Amniotic epithelial cell (primary cell): ENCODE measurements around the gene NGF.
"Not testable (repeated sequence)": the region's sequence is repeated elsewhere in the genome, so short reads cannot be mapped to it uniquely, and the experiment has no call there.

ENCODE experiments used
- DNase-seq: peaks from one replicate; pipeline ENCODE4 v3.0.0-alpha.2; 2010; ENCODE audit warnings: low read depth

NGF gene

DNA sequence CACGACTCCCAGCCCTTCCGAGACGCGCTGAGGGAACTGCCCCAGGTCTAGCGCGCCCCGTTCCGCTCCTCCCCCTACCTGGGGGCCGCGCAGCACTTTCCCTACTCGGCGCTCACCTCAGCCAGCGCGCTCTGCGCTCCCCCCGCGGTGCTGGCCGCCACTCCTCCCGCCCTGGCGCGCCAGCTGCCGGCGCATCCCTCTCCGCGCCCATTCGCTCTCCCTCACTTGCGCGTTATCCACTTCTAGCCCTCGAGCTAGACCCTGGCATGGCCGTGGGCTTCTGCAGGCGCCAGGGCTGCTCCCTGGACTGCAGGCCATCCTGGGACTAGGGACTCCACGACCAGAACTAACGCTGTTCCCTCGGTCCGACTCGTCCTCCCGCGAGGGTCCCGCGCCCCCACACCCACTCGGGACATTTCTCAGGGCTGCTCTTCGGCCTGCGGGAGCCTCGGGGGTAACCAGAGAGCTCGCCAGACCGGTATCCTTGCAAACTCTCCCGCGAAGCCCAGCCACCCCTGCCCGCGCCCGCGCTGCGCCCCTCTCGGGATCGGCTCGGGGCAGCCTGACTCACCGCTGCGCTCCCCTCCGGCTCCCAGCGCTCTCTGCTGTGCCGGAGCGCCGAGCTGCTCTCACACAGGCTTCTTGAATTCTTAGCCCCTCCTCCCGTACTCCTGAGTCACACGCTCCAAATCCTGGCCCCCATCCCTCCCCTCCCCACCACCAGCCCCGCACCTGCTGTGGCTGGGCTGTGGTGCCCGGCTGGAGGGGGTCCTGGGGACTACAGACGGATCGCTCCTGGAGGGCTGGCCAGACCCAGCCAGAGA lies at the start of gene NGF:
Gene NGF, minus strand, starts transcription at position 617 of the 824 bp plus-strand sequence. CDS start 51,454 bp downstream, outside the sequence.
- DNase-seq = peak; percentile 21

DNA sequence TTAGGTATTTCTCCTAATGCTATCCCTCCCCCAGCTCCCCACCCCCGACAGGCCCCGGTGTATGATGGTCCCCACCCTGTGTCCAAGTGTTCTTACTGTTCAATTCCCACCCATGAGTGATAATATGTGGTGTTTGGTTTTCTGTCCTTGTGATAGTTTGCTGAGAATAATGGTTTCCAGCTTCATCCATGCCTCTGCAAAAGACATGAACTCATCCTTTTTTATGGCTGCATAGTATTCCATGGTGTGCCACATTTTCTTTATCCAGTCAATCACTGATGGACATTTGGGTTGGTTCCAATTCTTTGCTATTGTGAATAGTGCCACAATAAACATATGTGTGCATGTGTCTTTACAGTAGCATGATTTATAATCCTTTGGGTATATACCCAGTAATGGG lies 45.4 kb upstream of the NGF start:
- DNase-seq = not testable (repeated sequence)

DNA sequence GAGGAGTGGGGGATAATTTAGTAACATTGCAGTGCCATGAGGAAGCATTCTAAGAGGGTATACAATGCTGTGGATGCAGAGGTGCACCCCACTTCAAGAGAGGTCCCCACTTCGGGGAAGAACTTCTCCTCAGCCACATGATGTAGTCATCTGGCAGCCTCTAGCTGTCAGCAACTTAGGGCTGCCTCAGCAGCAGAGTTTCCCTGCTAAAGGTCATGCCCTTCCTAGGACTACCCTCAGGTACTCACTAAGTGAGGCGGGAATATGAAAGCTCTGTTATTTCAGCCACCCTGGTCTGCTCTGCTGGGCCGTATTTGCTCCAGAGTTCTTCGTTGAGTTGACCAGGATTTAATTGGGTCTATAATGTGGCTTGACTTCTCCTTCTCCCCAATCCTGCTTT lies 41.9 kb upstream of the NGF start:
- DNase-seq = no peak

DNA sequence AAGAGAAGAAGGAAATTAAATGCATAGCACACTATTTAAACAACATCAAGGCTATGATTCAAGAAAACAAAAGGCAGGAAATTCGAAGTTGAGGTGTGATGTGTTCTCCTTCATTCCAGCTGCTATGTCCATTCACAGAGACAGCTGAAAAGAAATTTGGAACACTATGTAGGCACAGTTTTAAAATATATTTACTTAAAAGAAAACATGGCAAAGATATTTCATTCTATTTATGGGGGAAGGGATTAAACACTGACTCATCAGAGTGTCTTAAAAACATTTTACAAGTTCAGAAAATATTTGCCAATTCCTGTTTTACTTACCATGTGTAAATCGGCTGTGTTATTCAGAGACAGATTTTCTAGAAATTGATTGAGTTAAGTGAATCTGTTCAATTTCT lies 39.4 kb upstream of the NGF start:
- peak; percentile 11 for DNase-seq

DNA sequence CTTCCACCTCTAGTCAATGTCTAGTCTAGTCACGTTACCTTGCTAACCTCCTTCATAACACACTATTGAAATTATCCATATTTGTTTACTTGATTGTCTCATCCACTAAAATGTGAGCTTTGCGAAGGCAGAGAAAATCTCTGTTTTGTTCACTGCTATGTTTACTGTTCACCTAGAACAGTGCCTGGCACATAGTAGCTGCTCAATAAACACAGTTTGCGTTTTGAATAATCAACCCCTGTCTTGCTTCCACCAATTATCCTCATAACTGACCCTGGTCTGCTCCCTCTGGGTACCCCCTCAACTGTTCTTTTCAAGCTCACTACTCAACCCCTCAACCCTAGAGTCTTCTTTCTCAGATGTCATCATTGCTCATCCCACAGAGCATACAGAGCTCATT lies 36.5 kb upstream of the NGF start:
- no peak for DNase-seq

DNA sequence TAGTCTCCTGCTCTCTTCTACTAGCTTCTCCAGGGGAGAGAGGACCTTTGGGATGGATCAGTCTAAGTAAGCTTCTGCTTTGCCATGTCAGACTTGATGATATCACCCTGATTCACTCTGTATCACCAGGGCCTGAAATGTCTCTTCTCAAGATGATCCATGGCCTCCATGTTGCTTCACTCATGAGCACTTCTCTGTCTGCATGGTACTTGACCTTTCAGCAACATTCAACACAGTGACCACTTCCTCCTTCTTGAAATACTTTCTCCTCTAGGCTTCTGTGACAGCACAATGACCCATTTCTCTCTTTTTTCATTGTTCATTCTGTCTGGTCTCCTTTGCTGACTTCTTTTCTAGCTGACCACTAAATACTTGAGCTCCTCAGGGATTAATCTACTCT lies 35.3 kb upstream of the NGF start:
- peak; percentile 94 for DNase-seq

DNA sequence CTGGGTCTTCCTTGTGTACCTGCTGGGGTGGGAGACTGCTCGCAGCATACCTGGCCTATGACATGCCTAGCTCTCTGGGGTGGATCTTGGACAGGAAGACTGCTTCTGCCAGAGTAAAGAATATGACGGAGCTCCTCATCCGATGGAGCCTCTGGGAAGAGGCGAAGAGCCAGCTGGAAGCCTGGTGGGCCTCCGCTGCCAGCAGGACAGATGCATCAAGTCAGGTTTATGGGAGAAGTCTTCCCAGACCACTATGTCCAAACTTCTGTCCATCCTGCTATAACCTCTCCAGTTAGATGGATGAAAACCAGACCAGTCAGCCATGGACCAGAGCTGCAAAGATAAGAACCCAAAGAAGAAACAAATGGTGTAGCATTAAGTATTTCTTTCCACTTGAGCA lies 27.7 kb upstream of the NGF start:
- no peak for DNase-seq

DNA sequence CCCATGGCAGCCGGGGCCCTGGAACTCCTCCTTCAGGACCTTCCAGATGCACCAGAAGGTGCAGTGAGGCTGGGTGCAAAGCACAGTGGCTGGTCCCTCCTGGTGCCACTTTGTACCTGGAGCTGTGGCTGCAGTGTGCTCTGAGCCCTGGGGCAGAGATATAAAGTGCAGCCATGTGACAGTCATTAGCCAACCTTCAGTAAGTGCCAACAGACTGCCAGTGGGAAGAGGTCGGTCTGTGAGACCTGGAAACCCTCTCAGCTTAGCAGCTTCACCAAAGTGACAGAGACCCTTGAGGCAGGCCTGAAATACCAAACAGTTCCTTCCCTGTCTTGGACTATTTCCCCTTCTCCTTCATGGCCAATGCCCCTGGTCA lies 26.7 kb upstream of the NGF start:
- no peak for DNase-seq

DNA sequence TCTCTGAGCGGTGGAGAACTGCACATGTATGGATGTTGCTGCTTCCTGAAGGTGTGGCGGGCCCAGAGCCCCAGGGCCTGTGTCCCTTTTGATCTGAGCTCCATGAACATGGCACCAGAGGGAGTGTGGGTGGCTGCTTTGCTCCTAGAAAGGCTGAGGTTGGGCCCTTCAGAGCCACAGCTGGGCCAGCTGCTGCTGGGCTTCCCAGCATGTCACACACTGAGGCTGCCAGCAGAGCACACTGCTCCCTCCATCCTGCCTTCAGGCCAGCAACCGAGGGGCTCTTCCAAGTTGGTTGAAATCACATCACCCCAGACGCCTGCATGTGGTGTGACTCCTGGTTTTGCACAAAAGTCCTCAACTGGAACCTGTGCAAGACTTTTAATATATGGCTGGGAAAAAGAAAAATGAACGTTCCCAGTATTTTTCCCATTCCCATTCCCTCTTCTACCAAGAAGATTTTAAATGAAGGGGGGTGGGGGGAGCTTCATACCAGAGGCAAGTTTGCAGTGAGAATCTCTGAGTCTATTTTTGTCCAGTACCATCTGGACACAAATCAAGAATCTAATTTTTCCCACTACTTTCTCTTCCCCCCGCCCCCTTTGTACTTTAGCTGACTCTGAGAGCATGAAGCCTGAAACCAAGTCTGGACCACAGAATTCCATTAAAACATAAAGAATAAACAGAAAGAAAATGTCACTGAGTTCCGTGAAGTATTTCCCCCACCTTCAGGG lies 26.2 kb upstream of the NGF start:
- DNase-seq = peak; percentile 4

DNA sequence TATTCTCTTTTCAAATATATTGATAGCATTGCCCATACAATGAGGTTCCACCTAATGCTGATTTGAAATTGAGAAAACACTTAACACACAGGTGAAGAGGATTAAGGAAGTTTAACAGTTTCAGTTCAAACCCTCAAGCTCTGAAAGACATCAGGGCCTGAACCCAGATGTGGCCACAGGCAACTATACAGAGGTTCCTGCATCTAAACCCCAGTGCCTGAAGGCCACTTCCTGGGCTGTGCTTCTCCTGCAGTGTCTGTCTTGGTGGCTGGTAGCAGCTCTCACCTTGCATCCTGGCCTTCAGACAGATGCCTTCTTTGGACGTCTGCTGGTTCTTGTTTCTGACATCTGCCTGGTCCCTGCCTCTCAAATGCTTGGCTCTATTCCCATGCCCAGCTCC lies 25.1 kb upstream of the NGF start:
- no peak for DNase-seq

DNA sequence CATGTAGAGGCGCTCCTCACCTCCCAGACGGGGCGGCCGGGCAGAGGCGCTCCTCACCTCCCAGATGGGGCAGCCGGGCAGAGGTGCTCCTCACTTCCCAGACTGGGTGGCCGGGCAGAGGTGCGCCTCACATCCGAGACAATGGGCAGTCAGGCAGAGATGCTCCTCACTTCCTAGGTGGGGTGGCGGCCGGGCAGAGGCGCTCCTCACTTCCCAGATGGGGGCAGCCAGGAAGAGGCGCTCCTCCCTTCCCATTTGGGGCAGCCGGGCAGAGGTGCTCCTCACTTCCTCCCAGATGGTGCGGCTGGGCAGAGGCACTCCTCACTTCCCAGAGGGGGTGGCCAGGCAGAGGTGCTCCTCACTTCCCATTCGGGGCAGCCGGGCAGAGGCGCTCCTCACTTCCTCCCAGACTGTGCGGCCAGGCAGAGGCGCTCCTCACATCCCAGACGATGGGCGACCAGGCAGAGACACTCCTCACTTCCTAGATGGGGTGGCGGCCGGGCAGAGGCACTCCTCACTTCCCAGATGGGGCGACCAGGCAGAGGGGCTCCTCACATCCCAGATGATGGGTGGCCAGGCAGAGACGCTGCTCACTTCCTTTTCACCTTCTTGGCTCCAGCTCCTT lies 22.6 kb upstream of the NGF start:
- DNase-seq = not testable (repeated sequence)

DNA sequence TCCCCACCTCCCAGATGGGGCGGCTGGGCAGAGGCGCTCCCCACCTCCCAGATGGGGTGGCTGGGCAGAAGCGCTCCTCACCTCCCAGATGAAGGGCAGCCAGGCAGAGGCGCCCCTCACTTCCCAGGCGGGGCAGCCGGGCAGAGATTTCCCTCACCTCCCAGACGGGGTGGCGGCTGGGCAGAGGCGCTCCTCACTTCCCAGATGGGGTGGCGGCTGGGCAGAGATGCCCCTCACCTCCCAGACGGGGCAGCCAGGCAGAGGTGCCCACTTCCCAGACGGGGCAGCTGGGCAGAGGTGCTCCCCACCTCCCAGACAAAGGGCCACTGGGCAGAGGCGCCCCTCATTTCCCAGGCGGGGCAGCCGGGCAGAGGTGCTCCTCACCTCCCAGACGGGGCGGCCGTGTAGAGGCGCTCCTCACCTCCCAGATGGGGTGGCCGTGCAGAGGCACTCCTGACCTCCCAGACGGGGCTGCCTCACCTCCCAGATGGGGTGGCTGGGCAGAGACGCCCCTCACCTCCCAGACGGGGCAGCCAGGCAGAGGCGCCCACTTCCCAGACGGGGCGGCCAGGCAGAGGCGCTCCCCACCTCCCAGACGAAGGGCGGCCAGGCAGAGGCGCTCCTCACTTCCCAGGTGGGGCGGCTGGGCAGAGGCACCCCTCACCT lies 21.9 kb upstream of the NGF start:
- not testable (repeated sequence) for DNase-seq

DNA sequence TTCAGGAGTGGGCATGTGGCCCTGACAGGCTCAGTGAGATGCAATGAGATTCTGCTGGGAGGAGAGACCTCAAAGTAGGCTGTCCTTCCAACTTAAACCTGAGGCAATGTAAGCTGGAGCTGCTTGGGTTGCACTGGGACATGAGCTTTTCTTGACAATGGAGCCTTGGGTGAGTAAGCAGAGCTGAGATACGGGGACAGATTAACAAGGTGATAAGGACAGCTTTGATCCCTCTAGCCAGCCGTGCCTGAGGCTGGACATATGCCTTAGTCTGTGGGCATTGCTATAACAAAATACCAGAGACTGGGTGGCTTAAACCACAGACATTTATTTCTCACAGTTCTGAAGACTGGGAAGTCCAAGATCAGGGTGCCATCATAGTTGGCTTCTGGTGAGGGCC lies 18.3 kb upstream of the NGF start:
- DNase-seq = no peak

DNA sequence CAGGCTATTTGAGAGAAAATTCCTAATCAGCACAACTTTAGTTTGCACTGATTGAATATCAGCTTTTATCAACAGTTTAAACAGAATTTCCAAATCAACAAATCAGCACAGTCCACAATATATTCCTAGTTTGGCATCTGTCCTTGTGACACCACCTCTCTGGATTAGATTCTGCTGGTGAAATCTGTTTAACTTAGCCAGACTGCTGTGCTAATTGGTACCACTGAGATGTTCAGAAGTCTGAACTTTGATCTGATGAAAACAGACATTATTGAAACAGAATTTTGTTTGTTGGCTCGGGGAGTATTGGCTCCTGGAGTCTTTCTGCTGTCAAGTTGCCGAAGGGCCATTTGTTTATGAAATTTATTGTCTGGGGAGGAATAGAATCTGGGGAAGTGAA lies 17.0 kb upstream of the NGF start:
- no peak for DNase-seq

DNA sequence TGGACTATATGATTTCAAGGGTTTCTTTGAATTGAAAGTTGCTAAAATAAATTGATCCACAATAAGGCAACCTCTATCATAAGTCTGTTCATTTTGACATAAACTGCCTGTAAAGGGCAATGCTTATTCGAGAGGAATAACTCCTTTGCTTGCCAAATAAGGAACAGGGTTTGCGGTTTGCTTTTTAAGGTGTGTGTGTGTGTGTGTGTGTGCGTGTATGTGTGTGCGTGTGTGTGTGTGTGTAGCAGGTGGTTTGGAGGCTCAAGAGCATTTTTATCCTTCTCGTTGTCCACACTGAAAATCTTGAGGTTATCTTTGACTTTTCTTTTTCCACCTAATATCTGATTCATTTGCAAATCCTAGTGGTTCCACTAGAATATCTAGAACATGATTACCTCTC lies 13.1 kb upstream of the NGF start:
- DNase-seq = no peak

DNA sequence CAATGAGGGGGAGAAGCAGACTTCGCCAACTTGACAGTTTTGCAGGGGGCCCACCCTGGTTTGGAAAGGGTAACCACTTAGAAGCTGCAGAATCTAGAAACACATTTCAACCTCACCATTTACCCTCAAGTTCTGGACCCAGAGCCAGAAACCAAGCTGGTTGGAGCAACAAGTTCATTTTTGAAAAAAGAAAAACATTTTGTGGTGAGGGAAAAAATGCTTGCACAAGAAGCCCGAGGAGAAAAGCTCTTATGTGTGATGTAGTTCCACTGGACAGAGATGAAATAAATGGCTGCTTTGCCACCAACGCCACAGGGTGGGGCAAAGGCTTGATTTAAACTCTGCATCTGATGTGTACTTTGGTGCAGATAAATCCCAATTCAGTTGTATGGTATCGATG lies 10.6 kb upstream of the NGF start:
- DNase-seq = no peak

DNA sequence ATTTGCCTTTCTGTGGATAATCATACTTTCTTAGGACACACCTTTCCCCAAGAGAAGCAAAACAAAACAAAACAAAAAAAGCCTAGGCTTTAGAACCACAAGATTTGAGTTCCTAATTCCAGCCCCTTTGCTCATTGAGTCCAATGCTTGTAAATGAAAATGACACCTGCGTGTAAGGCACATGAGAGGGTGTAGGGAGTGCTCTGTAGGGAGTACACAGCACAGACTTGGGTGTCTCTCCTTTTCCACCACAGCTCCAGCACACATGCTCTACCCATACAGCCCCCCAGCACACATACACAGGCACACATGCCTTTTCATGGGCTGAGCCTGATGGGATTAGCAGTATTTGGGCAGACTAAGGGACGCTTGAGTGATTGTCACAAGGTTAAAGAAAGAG lies 9.2 kb upstream of the NGF start:
- no peak for DNase-seq

DNA sequence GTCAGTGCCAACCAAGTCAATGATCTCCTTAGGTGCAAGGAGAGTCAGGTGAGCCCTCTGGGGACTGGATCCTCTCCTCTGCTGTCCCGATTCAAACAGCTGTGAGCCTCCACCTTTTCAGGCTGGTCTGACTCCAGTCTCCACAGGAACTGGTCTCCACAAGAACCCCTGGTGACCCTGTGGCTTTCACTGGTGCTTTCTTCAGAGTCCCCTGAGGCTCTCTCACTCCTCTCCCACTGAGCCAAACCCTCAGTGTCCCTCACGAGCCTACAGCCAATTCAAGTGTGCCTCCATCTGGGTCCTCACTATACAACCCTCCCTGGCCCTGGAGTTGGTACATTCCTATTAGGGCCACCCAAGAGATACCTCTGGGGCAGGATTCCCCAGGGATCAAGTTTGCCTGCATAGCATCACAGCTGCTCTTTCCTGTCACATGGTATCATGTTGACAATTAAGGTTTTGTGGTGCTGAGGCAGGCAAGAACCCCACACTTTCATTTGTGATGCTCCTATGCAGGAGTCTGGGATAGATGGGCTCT lies 5.2 kb upstream of the NGF start:
- DNase-seq = no peak

DNA sequence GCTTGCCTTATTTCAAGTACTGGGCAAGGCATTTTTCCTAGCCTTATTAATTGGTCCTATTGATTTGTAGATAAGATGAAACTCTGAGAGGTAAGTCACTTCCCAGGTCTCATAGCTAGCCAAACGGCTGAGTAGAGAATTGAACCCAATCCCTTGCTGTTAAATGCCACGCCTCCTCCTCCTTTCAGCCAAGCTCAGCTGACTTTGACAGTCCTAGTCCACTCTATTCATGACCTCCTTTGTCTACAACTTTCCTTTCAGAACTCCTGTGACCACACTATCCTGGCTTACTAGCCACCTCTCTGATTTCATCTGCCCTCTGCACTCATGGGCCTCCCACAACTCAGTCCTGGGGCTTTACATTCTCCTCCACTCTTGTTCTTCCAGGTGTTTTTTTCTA lies 3.9 kb upstream of the NGF start:
- DNase-seq = no peak

DNA sequence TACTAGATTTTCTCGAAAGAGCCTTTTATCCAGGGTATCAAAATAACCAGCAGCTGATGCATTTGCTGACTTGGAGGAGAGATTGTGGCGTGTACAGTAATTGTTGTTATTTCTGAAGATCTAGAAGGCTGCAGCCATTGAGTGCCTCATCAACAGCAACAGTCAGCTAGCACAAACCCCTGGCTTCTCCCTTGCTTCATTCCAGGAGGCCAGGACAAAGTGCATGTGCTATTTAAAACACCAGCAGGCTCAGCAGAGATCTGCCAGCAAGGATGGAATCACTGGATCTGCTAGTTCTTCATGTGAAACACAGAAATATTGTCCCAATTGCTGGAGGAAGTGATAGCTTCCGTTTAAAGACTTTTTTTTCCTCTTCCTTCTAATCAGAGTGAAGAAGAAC lies 2.8 kb upstream of the NGF start:
- DNase-seq = no peak

DNA sequence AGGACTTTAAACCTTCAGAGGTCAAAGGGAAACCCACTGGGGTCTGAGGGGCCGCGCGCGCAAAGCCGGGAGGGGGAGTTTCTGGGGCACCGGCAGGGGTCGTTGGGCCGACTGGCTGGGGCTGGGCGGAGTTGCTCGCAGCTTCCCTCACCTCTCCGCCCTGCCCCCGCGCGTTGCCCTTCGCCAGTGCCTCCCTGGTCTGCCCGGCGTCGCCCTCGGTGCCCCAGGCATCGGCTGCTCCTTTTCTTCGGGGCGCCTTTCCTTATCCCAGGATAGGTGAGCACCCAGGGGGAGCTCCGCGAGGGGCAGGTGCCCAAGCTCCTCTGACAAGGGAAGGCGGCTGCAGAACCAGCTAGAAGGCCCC lies 390 bp upstream of the NGF start:
- no peak for DNase-seq

DNA sequence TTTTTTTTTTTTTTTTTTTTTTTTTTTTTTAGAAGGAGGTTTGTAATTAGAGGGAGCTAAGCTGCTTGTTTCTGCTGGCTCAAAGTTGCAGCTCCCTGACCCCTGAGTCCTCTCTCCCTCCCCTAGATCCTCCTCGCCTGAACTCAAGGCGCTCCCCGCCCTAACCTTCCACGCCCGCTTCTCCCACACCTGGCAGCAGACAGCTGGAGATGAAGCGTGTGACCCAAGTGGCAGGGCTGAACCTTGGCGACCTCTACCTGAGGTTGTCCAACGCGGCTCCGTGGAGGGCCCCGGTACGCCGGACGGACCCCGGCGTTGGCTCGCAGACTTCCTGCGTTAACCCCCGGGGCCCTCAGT lies 795 bp downstream of the NGF start:
- DNase-seq = no peak

DNA sequence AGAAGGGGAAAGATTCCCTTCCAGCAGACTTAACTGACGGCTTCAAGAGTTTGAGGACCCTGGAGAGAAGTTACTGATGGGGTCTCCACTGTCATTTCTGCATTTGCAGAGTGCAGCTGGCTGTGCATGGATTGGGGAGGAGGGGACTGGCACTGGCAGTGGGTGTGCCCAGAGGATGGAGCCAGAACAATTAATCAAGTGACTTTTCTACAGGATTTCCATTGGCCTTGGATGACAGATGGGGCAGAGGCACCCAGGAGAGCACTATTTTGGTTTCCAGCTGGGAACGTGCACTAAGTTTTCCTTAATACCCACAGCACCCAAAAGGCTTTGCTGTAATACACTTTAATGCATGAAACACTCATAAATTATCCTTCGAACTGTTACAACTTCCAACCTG lies 1.3 kb downstream of the NGF start:
- no peak for DNase-seq
